ENCODE data around the gene GRM4.

GRM4 gene

DNA sequence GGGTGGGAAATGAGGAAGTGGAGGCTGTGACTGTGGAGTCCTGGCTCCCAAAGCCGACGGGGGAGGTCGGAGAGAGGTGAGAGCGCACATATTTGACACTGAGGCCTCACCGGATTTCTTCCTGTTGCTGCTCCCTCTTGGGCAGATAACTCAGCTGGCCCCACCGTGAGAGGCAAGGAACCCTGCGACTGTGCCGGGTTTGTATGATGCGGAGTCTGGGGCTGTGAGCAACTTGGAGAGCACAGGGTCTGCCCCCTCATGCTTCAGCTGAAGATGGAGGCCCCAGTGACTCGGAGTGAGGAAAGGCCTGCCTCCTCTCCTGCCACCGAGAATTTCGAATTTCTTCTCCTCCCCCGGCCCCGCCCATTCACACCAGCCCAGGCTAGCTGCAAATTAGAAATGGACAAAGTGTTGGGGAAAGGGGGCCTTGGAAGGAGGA, 160.6 kb downstream of the GRM4 start:
- in situ Hi-C loops (cut with MboI; ENCODE audit: low sequenced_read_pairs): no loop called here

DNA sequence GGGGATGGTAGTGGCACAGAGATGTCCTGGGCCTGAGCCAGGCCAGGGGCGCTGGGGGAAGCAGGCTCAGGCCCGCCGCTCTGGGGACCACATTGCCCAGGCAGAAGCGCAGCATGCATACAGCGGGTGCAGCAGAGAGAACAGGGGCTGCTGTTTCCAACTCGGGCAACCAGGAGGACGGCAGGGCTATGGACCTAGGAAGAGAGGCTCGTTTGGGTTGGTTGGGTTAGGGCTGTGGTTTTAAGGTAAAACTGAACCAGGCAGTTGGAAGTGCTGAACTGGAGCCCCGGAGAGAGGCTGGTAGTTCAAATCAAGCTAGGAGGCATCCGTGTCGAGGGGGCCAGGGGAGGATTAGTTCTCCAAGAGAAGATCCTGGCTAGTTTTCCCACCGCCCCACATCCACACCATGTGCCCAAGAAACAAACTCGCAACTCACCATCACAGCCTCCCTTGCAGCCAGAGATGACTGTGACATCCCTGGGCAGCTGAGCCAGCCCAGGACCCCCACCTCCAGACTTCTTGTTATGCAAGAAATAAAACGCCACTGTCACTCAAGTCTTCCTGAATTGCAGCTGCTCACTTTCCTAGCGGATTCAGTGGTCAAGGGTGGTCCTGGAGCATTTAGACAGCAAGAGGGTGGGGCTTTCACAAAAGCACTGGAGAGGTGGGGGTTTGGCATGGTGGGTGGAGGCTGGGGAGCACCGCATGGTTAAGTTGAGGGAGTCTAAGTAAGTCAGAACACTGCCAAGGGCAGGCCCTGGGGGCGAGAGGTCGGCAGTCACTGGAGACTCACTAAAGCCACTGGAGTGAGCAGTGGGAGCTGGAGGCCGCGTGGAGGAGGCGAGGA, 161.2 kb downstream of the GRM4 start:
- in situ Hi-C loops (cut with MboI; ENCODE audit: low sequenced_read_pairs): no loop called here

DNA sequence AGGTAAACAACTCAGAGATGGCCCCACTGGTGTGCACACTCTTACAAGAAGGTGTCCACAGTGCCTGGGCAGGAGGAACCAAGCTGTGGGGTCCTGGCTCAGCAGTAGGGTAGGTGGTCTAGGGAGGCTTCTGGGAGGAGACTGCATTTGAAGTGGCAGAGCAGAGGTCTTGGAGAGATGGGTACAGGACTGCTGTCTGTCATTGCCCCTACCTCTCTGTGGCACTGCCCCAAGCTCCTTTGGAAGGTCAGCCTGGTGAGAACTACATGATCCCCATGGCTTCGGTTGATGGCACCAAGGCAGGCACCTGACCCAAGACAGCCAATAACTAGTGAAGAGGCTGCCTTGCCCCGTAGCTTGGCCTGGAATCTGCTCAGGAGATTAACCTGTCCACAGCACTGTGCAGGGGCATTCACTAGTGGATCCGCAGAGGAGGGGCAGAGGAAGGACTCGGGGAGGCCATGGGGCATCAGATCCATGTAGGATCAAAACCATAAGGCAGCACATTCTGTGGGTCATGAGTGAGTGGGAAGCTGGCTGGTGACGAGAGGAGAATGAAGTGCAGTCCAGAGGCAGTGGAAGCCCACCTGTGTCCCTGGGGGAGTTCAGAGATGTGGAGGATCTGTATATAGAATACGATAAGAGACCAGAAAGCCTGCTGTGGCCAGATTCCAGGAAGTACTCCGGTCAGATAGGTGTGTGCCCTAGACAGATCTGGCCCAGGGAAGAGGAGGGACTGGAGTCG, 162.0 kb downstream of the GRM4 start:
- in situ Hi-C loops (cut with MboI; ENCODE audit: low sequenced_read_pairs): no loop called here

DNA sequence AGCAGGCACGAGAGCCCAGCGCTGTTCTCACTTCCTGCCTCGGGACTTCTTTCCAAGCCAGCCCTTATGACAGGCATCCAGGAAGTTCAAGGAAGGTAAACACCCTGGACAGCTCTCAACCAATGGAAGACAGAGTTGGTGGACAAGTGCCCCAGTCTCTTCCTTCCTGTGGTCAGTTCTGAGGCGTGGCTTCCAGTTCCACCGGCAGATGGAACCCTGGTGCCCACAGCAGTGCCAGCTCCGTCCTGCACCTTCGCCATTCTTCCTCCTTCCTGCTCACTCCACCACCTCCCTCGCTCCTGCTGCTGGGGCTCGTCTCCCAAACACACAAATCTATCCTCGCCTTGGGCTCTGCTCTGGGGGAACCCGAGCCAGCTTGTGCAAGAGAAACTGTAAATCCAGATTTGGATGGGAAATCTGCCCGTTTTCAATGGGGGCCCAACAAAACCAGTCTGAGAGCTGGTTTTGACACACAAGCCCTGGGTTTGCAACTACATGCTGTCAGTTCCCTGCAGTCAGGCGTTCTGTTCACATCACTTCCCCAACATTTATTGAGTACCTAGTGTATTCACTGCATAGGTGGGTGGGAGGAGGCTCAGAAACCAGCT, 162.7 kb downstream of the GRM4 start:
- in situ Hi-C loops (cut with MboI; ENCODE audit: low sequenced_read_pairs): no loop called here

DNA sequence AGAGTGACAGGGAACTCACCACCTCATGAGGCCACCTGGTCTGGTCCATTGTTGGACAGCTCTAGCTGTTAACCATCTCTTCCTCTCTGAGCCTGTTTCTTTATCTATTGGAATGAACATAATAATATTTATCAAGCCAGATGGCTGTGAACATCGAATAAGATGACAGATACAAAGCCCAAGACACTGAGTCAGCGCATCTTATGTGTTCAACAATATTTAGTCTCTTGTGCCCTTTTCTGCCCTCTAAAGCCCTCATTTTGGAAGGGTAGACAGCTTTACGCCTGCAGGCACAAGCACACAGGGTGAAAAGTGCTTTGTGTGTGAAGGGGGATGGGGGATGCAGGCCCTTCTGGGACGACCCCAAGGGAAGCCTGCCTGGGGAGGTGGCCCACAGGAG, 164.0 kb downstream of the GRM4 start:
- in situ Hi-C loops (cut with MboI; ENCODE audit: low sequenced_read_pairs): no loop called here

DNA sequence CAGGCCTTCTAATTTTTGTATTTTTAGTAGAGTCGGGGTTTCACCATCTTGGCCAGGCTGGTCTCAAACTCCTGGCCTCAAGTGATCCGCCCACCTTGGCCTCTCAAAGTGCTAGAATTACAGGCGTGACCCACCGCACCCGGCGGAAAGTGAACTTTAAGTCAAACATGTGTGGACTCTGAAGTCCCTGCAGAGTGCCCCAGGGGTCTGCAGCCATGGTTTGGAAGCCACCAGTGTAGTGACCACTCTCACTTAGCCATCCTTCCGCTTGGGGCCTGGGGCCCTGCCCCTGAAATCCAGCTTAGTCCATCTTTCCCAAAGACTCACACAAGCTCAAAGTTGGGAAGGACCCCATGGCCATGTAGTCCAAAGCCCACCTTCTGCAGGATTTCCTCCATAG, 164.5 kb downstream of the GRM4 start:
- in situ Hi-C loops (cut with MboI; ENCODE audit: low sequenced_read_pairs): no loop called here

DNA sequence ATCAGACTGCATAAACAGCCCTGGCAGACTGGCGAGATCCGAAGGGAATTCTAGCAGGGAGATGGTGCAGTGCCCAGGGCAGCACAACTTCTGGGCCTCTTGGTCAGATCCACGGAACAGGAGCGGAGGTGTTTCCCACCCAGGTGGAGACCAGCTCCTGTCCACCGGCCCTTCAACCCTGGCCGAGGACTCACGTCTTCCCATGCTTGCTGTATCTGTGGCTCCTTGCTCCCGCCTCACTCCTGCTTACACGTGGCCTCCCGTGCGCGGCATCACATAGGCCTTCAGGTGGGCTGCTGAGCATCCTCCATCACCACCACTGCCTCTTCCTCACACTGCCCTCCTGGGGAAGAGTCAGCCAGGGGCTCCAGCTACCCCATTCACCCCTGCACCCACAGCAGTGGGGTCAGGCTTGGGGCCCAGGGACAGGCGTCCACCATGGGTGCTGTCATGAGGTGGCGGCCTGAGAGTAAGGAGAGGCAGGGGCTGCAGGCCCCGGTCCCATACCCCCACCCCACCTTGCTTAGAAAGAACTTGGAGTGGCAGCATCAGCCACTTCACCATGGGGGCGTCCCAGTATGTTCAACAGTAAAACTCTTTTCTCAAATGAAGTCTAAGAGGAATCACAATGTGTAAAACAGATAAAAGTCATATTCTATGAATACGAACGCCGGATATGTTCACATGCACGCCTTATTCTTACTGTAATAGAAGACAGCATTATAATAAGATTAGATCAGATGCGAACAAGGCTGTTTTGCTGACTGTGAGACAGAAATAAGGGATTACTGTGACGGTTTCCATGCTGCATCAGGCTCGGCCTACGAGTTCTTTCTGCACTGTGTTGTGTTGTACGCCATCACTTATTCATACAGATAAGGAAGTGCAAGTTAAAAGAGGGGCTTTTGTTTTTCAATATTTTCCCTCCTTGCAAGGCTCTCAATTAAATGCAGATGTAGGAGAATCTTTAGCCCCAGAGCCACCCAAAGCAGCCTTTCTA, 165.4 kb downstream of the GRM4 start:
- in situ Hi-C loops (cut with MboI; ENCODE audit: low sequenced_read_pairs): no loop called here

DNA sequence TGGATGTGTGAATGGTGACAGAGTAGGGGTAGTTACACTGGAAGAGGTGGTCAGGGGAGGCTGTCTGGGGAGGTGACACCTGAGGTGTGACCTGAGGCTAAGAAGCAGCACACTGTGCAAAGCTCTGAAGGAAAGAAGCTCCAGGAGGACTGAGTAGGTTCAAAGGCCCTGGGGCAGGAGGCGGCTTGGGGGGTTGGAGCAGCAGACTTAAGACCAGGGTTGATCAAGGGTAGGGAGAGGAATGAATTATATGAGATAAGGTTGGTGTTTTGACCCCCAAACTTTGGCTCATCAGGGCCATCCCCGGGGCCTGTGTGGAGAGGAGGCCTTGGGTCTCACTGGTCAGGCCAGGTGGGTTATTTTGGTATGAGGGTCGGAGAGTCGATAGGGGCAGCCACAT, 166.1 kb downstream of the GRM4 start:
- in situ Hi-C loops (cut with MboI; ENCODE audit: low sequenced_read_pairs): no loop called here

DNA sequence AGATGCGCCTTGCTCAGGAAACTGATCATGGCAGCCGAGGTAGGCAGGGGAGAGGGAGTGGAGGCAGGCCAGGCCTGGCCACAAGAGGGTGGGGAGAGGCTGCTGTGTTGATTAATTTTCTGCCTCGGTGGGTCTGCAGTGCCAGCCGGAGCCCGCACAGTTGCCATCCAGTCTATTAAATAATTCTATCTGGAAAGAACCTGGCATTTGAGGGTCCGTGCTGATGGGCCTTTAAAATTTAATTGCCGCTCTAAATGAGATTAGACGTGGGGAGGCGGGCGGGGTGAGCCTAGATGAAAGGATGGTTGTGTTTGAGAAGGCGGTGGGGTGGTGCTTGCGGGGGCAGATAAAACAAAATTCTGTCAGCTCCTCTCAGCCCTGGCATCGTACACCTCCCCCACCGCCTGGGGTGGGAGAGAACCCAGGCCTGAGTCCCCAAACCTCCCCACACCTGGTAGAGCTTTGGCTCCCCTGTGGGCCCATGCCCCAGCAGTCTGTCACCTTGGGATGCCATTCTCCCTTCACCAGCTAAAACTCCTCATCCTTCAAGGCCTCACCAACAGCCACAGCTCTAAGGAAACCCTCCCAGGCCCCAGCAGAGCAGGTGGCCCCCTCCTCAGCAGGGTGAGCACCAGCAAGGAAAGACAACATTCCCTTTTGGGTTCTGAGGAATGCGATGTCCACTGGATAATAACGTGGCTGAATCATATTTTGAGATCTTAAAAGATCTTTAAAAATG, 167.3 kb downstream of the GRM4 start:
- in situ Hi-C loops (cut with MboI; ENCODE audit: low sequenced_read_pairs): no loop called here

DNA sequence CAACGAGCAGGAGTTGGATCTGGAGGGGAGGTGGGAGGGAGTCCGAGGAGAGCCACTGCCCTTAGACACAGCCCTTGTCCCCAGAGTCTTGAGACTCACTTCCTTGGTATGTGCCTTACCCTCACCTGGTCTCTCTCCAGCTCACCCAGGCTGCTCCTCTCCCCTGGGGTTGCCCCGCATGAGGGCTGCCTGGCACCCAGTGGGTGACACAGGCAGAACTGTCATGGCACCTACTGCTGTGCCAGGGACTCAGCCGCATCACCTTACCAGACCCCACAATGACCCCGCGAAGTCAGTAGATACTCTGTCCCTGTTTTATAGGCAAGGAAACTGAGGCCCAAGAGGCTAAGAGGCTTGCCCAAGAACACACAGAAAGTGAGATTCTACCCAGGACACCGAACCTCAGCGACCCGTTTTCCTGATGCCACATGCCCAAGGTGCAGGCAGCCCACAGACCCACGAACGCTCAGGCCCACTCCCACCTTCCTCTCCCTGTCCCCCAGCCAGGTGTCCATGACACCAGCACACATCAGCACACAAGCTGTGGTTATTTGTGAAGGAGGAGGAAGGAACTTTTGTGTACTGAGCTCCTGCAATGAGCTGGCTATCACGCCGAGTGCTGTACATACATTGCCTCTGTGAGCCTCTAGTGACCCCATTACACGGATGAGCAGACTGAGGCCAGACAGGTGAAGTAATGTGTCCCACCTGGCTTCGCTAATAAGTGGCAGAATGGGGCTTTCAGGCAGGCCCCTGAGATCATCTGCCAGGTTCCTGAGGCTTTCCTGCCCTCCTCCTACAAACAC, 168.1 kb downstream of the GRM4 start:
- in situ Hi-C loops (cut with MboI; ENCODE audit: low sequenced_read_pairs): no loop called here

DNA sequence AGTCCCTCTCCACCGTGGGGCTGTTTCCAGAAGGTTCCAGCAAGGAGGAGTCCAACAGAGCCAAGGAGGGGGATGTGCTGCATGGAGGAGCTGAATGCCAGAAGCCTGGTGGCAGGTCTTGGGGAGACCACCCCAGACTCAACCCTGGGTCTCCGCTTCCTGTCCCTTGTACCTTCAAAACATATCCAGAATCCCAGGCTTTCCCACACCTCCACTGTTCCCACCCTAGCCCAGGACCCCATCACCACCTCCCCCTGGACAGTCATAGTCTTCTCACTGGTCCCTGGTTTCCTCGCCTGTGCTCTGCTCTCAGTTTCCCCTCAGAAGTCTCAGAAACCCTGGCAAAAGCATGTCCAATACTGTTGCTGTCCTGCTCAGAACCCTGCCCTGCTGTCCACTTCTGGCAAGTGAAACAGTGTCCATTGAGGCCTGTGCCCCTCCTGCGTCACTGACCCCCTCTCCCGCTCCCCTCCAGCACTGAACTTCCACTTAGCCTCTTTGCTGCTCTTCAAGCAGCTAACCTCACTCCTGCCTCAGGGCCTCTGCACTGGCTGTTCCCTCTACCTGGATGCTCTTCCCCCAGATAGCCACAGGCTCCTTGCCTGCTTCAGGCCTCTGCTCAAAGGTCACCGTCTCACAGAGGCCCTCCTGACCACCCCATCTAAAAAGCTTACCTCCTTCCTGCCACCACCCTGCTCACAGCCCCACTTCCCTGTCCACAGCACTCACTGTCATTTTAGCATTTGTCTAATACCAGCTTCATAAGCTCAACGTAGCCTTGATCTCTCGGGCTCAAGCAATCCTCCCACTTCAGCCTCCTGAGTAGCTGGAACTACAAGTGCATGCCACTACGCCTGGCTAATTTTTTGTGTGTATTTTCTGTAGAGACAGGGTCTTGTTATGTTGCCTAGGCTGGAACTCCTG, 169.2 kb downstream of the GRM4 start:
- in situ Hi-C loops (cut with MboI; ENCODE audit: low sequenced_read_pairs): no loop called here

DNA sequence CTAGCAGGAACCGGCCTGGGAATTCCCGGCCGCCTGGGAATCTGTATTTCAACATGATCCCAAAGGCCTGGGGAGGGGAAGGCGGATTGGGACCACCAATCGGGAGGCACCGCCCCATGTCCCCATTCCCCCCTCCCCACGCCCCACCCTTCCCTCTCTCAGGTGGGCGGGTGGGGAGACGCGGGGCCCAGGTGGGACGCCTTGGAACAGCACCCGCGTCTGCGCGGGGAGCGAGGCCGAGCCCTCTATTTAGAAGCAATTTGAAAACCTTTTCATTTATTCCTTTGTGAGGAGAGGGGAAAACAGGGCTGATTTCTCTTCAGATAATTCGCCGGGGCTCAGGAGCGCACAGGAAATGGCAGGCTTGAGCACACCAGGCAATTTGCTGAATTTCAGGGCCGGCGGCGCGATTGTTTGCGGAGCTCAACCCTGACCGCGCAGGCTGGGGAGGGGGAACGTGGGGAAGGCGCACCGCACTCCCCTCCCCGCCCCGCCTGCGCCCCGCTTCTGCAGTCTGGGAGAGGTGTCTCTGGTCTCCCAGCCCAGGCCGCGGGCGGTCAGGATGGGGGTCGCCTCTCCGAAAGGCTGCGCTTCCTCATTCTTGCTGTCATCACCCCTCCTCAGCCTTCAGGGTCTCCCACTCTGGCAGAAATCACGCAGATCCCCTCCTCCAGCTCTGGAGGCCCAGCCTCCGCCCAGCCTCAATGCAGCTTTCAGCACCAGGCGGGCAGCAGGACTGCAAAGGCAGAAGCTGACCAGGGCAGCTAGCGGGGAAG, 170.0 kb downstream of the GRM4 start:
- in situ Hi-C loops (cut with MboI; ENCODE audit: low sequenced_read_pairs): no loop called here

DNA sequence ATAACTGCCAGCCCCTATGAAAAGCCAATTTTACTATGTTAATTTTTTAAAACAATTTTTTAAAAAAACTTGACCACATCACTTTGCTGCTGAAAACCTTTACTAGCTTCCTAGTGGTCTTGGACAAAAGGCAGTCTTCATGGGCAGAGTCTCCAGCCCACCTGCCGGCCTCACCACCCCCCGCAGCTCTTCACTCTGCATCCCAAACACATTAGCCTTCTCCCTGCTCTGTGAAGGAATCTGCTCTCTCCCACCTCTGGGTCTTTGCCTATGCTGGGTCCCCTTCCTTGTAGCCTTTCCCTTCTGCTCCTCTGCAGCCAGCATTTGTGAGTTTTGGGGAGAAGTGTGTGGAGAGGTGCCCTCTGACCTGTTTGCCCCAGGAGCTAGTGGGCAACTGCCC, 171.4 kb downstream of the GRM4 start:
- in situ Hi-C loops (cut with MboI; ENCODE audit: low sequenced_read_pairs): no loop called here

DNA sequence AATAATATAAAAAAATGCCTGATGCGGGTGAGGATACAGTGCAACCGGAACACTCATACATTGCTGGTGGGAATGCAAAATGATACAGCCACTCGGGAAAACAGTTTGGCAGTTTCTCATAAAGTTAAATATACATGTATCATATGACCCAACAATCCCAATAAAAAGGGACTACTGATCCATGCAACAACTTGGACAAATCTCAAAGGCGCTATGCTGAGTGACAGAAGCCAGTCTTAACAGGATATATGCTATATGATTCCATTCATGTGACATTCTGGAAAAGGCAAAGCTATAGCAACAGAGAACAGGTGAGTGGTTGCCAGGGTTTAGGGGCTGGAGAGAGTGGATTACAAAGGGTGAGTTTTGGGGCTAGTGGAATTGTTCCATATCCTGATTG, 171.9 kb downstream of the GRM4 start:
- in situ Hi-C loops (cut with MboI; ENCODE audit: low sequenced_read_pairs): no loop called here

DNA sequence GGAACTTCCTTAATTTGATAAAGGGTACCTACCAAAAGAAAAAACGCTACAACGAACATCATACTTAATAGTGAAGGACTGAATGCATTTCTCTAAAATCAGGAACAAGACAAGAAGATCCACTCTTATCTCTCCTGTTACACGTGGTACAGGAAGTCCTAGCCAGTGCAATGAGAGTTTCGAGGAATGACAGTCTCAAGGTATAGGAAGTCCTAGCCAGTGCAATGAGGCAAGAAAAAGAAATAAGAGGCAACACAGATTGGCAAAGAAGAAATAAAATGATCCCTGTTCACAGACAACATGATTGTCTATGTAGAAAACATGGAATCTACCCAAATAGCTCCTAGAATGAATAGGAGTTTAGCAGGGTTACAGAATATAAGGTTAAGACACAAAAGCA, 174.3 kb downstream of the GRM4 start:
- in situ Hi-C loops (cut with MboI; ENCODE audit: low sequenced_read_pairs): no loop called here

Measured in HL-60/S4 treated with retinoic acid at 250 ng/mL for 4 days and 3 days (cell line).